Astrocyte of the hippocampus (primary cell): ENCODE results near the gene TSNAXIP1.
"Not testable (repeated sequence)": the region's sequence is repeated elsewhere in the genome, so short reads cannot be mapped to it uniquely, and the experiment has no call there.

ENCODE experiments used
- DNase-seq: peaks from one replicate; pipeline ENCODE4 v3.0.0; 2011; ENCODE audit warnings: low read depth, low spot score

TSNAXIP1 gene

GRCh38 chr16:67858500-67858899, 51.8 kb downstream of the TSNAXIP1 start:
- DNase-seq, result no peak

GRCh38 chr16:67860589-67861398, 54.1 kb downstream of the TSNAXIP1 start:
- DNase-seq, result peak; percentile 18

DNA sequence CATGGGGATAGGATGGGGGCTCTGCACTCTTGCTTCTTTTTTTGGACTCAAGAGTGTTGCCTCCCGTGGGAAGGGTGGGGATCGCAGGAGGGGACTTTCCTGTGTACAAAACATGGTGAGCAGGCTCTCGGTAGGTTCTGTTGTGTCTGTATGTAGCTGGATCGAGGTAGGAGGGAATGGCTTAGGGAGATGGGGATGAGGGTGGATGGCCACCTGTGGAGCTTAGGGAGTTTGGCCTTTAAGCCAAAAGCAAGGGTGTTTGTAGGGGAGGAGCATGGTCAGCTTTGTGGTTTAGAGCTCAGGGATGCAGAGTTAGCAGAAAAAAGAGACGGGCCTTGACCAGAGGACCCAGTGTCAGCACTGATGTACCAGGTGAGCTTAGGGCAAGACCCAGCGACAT, 55.2 kb downstream of the TSNAXIP1 start:
- no peak for DNase-seq

DNA sequence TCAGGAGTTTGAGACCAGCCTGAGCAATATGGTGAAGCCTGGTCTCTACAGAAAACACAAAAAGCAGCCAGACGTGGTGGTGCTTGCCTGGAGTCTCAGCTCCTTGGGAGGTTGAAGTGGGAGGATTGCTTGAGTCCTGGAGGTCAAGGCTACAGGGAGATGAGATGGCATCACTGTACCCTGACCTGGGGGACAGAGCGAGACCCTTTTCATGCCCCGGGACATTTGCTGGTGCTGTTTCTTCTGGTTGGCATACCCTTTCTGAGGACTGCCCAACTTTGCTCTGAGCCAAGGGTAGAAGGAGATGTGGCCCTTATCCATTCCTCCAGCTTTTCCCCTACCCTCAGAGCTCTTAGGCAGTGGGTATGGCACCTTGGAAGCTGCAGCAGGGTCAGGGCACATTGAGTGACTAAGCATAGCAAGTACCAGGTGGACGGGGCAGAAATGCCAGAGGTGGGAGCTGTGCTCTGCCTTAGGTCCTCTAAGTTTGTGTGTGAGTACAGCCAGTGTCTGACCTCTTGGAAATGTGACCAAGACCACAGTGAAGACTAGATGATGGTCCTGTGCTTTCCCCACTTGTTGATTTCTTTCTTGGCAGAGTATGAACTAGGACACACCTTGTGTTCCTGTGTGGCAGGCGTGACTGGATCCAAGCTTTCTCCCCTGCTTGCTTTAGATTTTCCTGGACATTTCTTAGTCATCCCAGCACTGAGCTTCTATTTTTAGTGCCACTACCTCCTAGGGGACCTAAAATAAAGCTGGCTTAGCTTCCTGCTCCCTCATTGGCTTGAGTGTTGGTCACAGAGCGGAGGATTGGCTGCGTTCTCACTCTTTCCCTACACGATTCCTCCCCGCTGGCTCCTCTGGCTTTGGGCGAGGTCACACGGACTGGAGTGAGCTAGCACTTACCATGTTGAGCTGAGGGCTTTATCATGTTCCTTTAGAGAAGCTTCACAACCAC, 56.2 kb downstream of the TSNAXIP1 start:
- DNase-seq, result peak; percentile 47

GRCh38 chr16:67864044-67864443, 57.4 kb downstream of the TSNAXIP1 start:
- not testable (repeated sequence) for DNase-seq

GRCh38 chr16:67864594-67864993, 57.9 kb downstream of the TSNAXIP1 start:
- DNase-seq, result no peak

DNA sequence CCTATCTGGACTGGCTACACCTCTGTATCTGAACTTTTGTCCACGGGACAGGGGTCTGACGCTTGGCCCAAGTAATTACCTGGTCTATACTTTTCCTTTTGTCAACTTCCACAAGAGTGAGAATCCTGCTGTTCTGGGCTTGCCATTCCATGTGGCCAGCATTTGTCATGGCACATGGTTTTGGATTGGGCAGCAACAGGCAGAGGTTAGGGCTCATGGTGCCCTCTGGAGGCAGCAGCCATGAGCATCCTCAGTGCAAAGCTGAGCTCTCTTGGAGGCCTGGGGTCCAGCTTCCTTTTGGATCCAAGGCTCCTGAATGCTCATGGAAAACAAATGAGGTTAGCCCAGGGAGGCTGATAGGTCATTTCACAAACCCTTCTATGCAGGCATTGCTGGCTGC, 58.6 kb downstream of the TSNAXIP1 start:
- peak; percentile 26 for DNase-seq

GRCh38 chr16:67868290-67868689, 61.6 kb downstream of the TSNAXIP1 start:
- no peak for DNase-seq

DNA sequence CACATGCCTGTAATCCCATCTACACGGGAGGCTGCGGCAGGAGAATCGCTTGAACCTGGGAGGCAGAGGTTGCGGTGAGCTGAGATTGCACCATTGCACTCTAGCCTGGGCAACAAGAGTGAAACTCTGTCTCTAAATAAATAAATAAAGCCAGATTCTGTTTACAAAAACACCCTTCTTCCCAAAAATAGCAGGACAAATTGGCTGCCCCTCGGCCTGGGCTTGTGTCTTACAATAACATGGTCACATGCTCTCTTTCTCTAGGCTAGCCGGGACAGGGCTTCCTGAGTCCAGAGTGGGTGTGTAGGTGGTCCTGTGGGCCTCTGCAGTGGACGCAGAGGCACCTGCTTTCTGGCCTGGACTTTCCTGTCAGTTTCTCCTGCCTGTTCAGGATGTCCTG, 63.0 kb downstream of the TSNAXIP1 start:
- DNase-seq, result no peak

GRCh38 chr16:67871256-67871655, 64.6 kb downstream of the TSNAXIP1 start:
- no peak for DNase-seq

DNA sequence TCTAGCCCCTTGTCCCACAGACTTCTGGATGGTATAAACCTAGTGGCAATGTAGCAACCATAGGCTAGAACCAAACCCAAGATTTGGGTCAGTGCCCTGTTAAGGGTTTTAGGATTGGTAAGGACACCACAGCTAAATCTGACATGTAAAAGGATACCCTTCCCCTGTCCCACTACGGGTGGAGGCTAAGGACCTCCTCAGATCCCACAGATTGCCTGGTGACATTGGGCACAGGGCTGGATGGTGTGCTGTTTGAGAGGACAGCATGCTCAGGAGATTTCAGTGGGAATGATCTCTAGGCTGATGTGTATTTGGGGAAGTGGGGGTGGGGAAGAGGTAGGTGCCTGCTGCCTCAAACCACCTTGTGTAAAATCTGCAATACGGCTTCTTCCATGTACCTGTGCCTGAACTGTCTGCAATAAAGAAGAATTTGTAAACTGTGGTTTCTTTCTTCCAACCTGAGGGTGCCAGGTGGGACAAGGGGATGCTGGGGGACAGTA, 65.5 kb downstream of the TSNAXIP1 start:
- no peak for DNase-seq

- DNase-seq, result peak; percentile 91
Measured at GRCh38 chr16:67872631-67873434, 66.1 kb downstream of the TSNAXIP1 start, which contains the start of gene EDC4. Gene EDC4 (plus strand): TSS chr16:67873052. CDS start chr16:67873262, 210 bp downstream.

GRCh38 chr16:67873435-67874370, 67.0 kb downstream of the TSNAXIP1 start:
- DNase-seq, result peak; percentile 43

DNA sequence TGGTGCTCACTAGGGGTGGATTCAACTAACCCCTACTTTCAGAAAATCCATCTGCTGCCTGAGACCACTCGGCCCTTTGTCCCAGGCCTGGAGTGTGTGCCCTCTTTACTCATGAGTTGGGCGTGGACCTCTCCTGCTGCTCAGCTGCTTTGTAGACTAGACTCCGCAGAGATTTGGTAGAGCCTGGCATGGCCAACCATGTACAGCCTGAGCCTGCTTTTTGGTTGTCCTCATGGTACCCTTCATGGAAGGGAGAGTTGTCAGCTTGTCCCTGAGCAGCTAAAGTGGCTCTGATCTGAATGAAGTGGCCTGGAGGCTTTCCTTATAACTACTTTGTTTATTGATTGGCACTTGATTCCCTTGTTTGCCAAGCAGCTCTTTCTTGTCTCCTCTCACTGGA, 67.7 kb downstream of the TSNAXIP1 start:
- no peak for DNase-seq

DNA sequence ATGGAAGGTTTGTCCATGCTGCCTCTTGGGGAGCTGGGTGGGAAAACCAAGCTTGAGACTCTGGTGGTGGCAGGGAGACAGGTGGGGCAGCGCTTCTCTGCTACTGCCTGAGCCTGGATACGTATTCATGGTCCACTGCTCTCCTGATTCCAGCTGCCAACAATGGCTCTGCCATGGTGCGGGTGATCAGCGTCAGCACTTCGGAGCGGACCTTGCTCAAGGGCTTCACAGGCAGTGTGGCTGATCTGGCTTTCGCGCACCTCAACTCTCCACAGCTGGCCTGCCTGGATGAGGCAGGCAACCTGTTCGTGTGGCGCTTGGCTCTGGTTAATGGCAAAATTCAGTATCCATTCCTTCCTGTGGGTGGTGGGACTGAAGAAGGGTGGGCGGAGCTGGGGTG, 70.4 kb downstream of the TSNAXIP1 start:
- DNase-seq, result no peak
